GM11168 (cell line): ENCODE results near the gene CEMP1.

Source experiments
- in situ Hi-C: fragments of 300-500 bp; cut with MboI; formaldehyde crosslinking; loops from one replicate; pipeline ENCODE4 v1.12.0; 2022; ENCODE audit warnings: low sequenced_read_pairs; ENCODE audit not compliant: unreplicated experiment

The CEMP1 gene

DNA sequence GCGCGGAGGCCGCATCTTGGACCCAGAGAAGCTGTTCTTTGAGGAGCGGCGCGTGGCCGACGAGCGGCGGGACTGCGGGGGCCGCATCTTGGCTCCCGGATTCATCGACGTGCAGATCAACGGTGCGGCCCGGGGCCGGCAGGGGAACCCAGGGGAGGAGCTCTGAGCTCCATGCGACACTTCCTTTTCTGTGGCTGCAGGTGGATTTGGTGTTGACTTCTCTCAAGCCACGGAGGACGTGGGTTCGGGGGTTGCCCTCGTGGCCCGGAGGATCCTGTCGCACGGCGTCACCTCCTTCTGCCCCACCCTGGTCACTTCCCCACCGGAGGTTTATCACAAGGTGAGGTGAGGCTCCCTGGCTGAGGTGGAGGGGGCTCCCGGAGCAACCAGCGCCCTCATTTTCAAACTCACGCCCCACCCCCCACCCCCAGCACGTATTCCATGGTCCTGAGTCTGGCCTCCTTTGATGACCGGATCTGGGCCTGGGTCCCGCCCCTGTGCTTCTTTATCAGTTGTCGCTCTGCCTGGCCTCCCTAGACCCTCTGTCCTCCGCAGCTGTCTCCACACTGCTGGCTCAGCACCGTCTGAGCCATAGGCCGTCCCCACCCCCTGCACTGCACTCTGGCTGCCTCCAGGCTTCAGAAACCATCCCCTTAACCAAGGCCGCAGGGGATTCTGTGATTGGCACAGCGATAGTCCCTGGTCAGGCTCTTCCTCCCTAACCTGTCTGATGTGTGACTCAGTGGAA, 10.2 kb downstream of the CEMP1 start:
- in situ Hi-C loops, result no loop called here

DNA sequence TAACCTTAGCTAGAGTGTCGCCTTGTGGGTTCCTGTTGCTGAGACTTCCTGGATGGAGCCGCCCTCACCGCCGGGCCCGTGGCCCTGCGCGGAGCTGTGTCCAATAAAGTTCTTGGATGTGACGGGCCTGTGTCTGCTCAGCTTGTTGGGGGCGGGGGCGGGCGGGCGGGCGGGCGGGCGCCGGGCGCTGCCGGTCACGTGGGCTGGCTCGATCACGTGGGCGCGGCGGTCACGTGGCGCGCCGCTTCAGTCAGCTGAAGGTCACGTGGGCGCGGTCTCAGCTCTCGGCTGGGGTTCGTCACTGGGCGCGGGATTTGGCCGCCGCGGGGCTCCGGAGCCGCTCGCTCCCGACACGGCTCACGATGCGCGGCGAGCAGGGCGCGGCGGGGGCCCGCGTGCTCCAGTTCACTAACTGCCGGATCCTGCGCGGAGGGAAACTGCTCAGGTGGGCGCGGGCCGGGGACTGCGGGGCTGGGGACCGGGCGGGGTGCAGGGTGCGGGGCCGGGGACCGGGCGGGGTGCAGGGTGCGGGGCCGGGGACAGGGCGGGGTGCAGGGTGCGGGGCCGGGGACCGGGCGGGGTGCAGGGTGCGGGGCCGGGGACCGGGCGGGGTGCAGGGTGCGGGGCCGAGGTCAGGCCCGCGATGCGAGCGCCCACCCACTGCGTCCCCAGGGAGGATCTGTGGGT, 11.0 kb downstream of the CEMP1 start, which contains the start of gene AMDHD2:
Gene AMDHD2 (plus strand): TSS at position 275 of the 687 bp plus-strand sequence. CDS start 88 bp downstream, at position 363.
- in situ Hi-C loops, result no loop called here

GRCh38 chr16:2519711-2520080, 11.5 kb downstream of the CEMP1 start:
- in situ Hi-C loops, result no loop called here

DNA sequence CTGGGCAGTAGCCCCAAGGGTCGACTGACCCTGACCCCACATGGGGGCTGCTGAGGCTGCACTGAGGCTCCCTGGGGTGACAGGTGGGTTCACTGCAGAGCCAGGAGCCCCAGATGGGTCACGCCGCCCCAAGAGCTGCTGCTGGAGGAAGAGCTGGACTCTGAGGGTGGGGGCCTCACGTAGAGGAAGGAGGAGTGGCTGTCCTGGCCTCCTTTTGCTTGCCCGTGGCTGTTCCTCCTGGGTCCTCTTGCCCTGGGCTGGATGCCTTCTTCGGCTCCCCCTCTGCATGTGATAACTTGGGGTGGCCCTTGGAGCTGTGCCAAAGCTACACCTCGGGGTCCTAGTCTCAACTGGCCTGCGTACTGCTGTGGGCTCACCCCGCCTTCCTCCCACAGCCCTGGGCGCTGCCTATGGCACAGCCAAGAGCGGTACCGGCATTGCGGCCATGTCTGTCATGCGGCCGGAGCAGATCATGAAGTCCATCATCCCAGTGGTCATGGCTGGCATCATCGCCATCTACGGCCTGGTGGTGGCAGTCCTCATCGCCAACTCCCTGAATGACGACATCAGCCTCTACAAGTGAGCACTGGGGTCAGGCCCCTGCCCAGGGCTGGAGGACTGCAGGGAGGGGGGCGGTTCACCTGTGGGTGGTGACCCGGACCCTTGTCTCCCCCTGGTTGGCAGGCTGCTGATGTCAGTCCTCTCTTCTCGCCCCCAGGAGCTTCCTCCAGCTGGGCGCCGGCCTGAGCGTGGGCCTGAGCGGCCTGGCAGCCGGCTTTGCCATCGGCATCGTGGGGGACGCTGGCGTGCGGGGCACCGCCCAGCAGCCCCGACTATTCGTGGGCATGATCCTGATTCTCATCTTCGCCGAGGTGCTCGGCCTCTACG, 12.1 kb downstream of the CEMP1 start:
- in situ Hi-C loops, result no loop called here

- in situ Hi-C loops, result no loop called here
Observed at GRCh38 chr16:2517954-2518605, 13.1 kb downstream of the CEMP1 start.

- in situ Hi-C loops, result no loop called here
Observed at GRCh38 chr16:2516391-2517240, 14.6 kb downstream of the CEMP1 start.

- in situ Hi-C loops, result no loop called here
Observed at GRCh38 chr16:2515180-2515851, 15.9 kb downstream of the CEMP1 start.

DNA sequence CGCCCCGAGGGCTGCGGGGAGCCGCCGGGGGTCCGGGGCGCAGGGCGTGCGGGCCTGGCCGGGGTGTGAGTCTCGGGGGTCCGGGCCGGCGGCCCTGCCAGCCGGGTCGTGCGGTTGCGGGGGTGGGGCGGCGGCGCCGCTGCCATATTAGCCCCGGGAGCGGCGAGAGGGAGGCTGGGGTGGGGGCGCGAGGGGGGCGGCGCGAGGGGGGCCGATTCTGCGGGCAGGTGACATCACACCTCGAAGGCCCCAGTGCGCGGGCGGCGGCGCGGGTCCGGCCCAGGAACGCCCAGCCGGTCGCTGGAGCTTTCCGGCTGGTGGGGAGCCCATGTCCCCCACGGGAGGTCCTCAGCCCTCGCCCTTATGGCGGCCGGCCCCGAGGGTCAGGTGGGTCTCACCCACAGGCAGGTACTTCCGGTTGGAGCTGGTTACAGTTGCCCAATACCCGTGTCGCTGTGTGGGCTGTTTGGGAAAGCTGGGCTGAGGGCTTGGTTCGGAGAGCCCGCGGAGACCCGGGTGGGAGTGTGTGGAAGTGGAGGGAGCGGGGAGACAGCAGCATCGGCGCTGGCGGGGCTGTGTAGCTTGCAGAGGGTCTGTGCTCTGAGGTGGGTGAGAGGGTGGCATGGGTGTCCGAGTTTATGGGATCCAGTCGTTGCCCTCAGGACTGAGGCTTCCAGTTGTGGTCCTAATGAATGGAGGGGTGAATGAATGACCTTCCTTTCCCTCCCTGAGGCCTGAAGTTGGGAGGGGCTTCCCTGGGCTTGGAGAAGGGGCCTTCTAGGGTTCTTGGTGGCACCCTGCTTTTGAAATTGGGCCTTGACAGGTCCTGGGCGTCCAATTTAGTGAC, 16.7 kb downstream of the CEMP1 start:
- in situ Hi-C loops, result no loop called here

GRCh38 chr16:2513405-2514332, 17.5 kb downstream of the CEMP1 start, which contains the start of gene ATP6V0C:
TSS of gene ATP6V0C (plus strand) at chr16:2513952. CDS start at chr16:2514104, 152 bp downstream.
- in situ Hi-C loops, result no loop called here

DNA sequence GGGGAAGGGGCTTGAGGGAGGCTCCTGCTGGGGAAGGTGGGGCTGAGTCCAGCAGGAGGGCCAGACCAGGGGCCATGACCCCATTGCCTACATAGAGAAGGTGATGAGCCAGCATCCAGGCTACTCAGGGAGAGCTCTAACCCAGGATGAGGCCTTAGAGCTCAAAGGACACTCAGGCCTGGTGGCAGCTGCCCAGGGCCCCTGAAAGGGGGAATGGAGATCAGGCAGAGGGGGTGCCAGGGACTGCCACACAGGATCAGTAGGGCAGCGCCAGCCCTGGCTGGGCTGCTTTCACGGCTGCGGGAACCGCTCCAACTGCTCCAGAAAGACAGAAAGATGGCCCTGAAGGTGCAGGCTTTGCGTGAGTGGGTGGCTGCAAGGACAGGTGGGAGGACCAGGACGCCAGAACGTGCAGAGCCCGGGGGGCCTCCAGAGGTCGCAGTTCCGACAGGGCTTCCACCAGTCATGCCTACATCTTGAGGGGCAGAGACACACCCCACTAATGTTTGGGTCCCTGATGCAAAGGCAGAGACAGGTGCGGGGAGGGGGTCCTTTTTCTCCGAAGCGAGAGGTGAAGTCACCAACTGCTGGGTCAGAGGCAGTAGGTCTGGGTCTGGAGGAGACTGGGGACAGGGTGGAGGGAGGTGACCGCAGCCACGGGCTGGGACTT, 18.3 kb downstream of the CEMP1 start:
- in situ Hi-C loops, result no loop called here

- in situ Hi-C loops, result no loop called here
Observed at GRCh38 chr16:2511996-2512734, 19.0 kb downstream of the CEMP1 start.

DNA sequence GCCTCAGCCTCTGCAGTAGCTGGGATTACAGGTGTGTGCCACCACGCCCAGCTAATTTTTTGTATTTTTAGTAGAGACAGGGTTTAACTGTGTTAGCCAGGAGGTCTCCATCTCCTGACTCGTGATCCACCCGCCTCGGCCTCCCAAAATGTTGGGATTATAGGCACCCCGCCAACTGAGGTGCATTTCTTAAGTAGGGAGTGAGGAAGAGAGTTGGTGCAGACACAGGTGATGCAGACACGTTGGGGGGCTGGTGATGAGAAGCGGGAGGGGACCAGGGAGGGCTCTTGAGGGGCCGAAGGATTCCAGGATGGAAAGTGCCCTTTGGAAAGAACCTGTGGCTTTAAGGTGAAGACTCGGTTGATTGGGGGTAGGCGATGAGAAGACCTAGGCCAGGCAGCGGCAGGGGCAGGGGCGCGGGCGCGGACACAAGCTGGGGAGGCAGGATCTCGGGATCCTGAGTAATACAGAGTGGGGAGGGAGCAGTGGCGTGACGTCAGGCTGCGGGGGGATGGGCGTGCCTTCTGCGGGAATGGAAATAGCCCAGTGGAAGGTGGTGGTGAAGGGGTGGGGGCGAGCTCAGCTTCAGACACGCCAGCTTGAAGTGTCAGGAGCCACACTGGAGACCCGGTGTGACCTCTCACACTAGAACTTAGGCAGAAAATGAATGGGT, 19.9 kb downstream of the CEMP1 start:
- in situ Hi-C loops, result no loop called here

- in situ Hi-C loops, result no loop called here
Observed at GRCh38 chr16:2508722-2509400, 22.3 kb downstream of the CEMP1 start.

DNA sequence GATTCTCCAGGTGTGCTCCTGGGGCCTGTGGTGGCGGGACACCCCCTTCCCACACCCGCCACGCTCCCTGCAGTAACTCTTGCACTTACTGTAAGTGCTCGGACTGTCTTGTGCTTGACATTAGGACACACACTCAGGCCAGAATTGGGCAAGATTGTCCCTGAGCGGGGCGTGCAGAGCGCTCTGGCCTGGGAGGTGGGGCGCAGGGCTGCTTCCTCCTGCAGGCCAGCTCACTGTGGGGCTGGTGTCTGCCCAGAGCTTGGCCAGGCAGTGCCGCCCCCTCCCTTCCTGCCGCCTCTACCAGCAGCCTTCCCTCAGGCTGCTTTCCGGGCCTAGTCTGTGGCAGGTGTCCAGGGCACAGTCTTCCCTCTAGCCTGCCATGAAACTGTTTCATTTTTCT, 23.5 kb downstream of the CEMP1 start:
- in situ Hi-C loops, result no loop called here
